Measurements from ENCODE around the gene CAPN9. TPM values are rescaled to one million over a fixed set of nuclear protein-coding genes. Genes with fewer than 3 reads are reported as not detected.
A peak's percentile ranks its signal among the peaks of the same experiment; 100 is the strongest.
"Not testable (repeated sequence)": the region's sequence is repeated elsewhere in the genome, so short reads cannot be mapped to it uniquely, and the experiment has no call there.

Gene CAPN9
- total and polyA plus RNA-seq, 7 donors, result 0.55 to 83.2 (median 30.6) TPM; not detected in 3

DNA sequence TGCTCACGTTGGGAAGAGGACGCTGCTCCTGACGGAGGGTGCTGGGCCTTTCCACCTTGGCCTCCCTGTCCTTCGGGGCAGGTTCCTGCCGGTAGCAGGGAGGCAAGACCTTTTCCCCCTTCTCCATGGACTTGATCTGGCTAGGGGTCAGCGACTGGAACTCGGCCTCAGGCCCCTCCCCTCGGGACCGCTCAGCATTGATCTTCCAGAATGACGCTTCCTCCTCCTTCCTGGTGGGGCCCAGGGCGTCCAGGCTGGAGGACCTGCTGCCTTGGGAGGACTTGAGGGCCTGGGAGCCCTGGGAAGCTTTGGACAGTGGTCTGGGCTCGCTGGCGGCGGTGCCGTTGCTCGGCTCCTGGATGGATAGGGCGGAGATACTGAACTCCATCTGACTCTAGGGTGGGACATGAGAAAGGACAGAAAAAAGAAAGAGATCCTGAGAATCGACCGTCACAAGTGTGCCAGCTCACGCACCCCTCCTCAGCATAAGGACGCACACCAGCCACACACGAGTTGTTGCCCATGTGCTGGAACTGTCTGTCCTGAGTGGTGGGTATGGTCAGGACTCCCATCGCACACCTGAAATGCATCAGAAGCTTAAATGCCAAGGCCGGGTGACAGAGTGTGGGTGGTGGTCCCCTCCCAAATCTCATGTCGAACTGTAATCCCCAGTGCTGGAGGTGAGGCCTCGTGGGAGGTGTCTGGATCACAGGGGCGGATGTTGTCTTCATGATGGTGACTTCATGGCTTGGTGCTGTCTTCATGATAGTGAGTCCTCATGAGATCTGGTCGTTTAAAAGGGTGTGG, 96.5 kb downstream of the CAPN9 start:
- no peaks in the 10 kb centered on the region for H3K27me3 ChIP-seq
- no peak for TF ChIP-seq POLR2A (IDR thresholded peaks at IDR 0.05)
- TF ChIP-seq POLR2AphosphoS5 (IDR thresholded peaks at IDR 0.05), result no peak
- TF ChIP-seq, protein P1, sequence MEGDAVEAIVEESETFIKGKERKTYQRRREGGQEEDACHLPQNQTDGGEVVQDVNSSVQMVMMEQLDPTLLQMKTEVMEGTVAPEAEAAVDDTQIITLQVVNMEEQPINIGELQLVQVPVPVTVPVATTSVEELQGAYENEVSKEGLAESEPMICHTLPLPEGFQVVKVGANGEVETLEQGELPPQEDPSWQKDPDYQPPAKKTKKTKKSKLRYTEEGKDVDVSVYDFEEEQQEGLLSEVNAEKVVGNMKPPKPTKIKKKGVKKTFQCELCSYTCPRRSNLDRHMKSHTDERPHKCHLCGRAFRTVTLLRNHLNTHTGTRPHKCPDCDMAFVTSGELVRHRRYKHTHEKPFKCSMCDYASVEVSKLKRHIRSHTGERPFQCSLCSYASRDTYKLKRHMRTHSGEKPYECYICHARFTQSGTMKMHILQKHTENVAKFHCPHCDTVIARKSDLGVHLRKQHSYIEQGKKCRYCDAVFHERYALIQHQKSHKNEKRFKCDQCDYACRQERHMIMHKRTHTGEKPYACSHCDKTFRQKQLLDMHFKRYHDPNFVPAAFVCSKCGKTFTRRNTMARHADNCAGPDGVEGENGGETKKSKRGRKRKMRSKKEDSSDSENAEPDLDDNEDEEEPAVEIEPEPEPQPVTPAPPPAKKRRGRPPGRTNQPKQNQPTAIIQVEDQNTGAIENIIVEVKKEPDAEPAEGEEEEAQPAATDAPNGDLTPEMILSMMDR (IDR thresholded peaks at IDR 0.05), result no peak
- no peak for TF ChIP-seq EP300 (IDR thresholded peaks at IDR 0.05)
- intact Hi-C loops (cut with DNase I), result no loop called here
- WGBS, 2 donors, result 94% methylated on average over 28 of the region's 28 CpGs
- peaks cover 0 to 44% (median 17%) of the 10 kb centered on the region in 4 donors for H3K36me3 ChIP-seq
- peaks cover 0 to 12% (median 8%) of the 10 kb centered on the region in 4 donors for H3K4me1 ChIP-seq
- no peaks in the 10 kb centered on the region for H3K9me3 ChIP-seq
- DNase-seq, result no peak
- H3K4me3 ChIP-seq, result no peak overlapping the region
- no peak overlapping the region for H3K27ac ChIP-seq

DNA sequence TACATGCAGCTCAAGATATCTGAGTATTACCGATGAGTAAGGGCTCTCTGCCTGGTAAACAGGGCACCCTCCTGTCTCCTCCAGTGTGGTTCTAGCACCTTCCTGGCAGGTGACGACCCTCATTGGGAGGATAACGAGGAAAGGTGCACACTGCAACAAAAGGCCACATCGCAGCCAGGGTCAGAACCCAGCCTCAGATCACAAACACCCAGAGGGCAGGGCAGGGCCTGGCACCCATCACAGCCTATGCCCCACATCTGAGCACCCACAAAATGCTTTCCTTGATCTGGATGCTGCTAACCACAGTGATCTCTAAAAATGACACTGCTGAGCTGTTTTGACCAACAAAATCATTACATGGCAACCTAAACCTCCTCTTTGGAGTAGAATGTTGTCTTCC, 97.4 kb downstream of the CAPN9 start:
- no peak overlapping the region for H3K27ac ChIP-seq
- H3K36me3 ChIP-seq, result peaks cover 0 to 37% (median 14%) of the 10 kb centered on the region in 4 donors
- H3K4me1 ChIP-seq, result peaks cover 0 to 21% (median 16%) of the 10 kb centered on the region in 4 donors
- no peaks in the 10 kb centered on the region for H3K27me3 ChIP-seq
- TF ChIP-seq POLR2A (IDR thresholded peaks at IDR 0.05) (no peak), POLR2AphosphoS5 (IDR thresholded peaks at IDR 0.05) (no peak), EP300 (IDR thresholded peaks at IDR 0.05) (no peak)
- TF ChIP-seq, protein P1 (IDR thresholded peaks at IDR 0.05), result no peak
- no peak for DNase-seq
- WGBS, 2 donors, result 96 to 97% methylated on average over 4 of the region's 4 CpGs
- intact Hi-C loops (cut with DNase I), result no loop called here
- H3K4me3 ChIP-seq, result no peak overlapping the region
- H3K9me3 ChIP-seq, result no peaks in the 10 kb centered on the region

GRCh38 chr1:230845184-230845583, 98.0 kb downstream of the CAPN9 start:
- H3K27ac ChIP-seq; H3K4me3 ChIP-seq; H3K27me3 ChIP-seq; DNase-seq; H3K9me3 ChIP-seq; intact Hi-C loops (cut with DNase I): not testable (repeated sequence)
- peaks cover 0 to 37% (median 14%) of the 10 kb centered on the region in 4 donors for H3K36me3 ChIP-seq
- 87 to 92% methylated on average over 7 of the region's 7 CpGs for WGBS, 2 donors
- peaks cover 0 to 26% (median 23%) of the 10 kb centered on the region in 4 donors for H3K4me1 ChIP-seq

DNA sequence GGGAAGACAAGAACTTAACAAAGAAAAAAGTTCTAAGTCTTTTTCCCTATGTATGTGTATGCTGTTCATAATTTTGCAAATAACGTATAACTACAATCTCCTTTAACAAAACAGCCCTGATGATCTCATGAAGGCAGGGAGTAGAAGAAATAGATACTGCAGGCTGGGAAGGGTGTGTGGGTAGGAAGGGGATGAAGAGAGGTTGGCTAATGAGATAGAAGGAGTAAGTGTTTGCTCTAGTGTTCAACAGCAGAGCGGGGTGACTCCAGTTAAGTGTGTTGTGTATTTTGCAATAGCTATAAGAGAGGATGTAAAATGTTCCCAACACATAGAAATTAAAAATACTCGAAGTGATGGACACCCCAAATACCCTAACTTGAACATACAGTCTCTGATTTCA, 101.0 kb downstream of the CAPN9 start:
- no peak for DNase-seq
- no peak overlapping the region for H3K4me3 ChIP-seq
- H3K27ac ChIP-seq, result peak overlapping the region in 1 of 4 donors; percentile 84
- peaks cover 0 to 17% (median 10%) of the 10 kb centered on the region in 4 donors for H3K36me3 ChIP-seq
- 91 to 92% methylated on average over 3 of the region's 3 CpGs for WGBS, 2 donors
- TF ChIP-seq POLR2AphosphoS5 (IDR thresholded peaks at IDR 0.05) (no peak), POLR2A (IDR thresholded peaks at IDR 0.05) (no peak), EP300 (IDR thresholded peaks at IDR 0.05) (no peak)
- TF ChIP-seq, protein P1 (IDR thresholded peaks at IDR 0.05), result no peak
- no peaks in the 10 kb centered on the region for H3K27me3 ChIP-seq
- intact Hi-C loops (cut with DNase I), result no loop called here
- H3K9me3 ChIP-seq, result peaks cover 0 to 2% (median 0%) of the 10 kb centered on the region in 4 donors
- peaks cover 0 to 40% (median 36%) of the 10 kb centered on the region in 4 donors for H3K4me1 ChIP-seq

DNA sequence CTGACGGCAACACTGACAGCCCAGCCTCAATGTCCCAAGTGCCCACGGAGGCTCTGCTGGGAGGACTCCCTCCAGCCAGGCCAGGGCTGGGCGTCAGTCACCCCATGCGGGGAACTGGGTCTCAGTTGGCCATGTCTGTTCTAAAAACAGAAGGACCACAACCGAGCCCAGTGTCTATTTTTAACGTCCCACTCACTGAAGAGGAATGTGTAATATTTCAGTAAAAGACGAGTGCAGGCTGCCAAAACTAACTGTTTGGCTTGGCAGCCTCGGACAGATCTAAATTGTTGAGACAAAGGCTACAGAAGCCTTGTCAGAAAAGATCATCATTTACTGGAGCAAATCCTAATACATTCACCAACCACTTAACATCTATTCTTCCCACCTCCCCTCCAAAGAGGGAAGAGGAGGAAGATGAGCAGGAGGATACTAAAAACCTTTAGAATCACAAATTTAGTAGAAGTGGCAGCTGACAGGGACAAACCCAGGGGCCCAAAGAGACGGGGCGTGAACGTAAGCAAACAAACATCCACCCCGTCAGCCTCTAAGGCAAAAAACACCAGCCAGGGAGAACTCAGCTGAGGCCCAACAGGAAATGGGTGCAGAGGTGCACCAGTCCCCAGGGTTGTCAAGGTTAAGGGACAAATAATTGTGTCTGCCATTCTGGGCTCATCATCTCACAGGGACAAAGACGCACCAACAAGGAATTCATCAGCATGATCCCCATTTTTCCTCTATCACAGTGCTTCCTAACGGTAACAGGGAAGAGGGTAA, 102.5 kb downstream of the CAPN9 start:
- intact Hi-C loops (cut with DNase I), result no loop called here
- peaks cover 0 to 2% (median 0%) of the 10 kb centered on the region in 4 donors for H3K9me3 ChIP-seq

More for the DNA sequence above, 102.5 kb downstream of the CAPN9 start:
- no peaks in the 10 kb centered on the region for H3K27me3 ChIP-seq
- H3K36me3 ChIP-seq, result peaks cover 0 to 20% (median 8%) of the 10 kb centered on the region in 4 donors
- WGBS, 2 donors, result 49 to 64% methylated on average over 14 of the region's 14 CpGs
- H3K27ac ChIP-seq, result peak overlapping the region; percentile 54 to 84 (median 69)
- DNase-seq, result peak; percentile 84
- peaks cover 0 to 48% (median 36%) of the 10 kb centered on the region in 4 donors for H3K4me1 ChIP-seq
- TF ChIP-seq POLR2A (IDR thresholded peaks at IDR 0.05), result no peak
- TF ChIP-seq, protein P1 (IDR thresholded peaks at IDR 0.05), result no peak
- TF ChIP-seq EP300 (IDR thresholded peaks at IDR 0.05), result peak in 2 of 4 donors; percentile 25 to 45
- peak in 3 of 4 donors; percentile 53 to 62 (median 56) for TF ChIP-seq POLR2AphosphoS5 (IDR thresholded peaks at IDR 0.05)
- no peak overlapping the region for H3K4me3 ChIP-seq
